OCI-LY7 (cell line): Measurements from ENCODE around the gene PRKG1. TPM values are rescaled to one million over a fixed set of nuclear protein-coding genes. Genes with fewer than 3 reads are reported as not detected.

Source experiments
- BruUV-seq: library from RNA; stranded (reverse); fragments of 400-500 nt; replicated peaks from 2 replicates; lab custom pipeline; 2021; lab: Mats Ljungman, UMichigan
- CTCF ChIA-PET: fragments of 300-600 bp; sonication (Branson Sonifier 250); formaldehyde crosslinking; loops from one replicate; lab custom pipeline; 2022; ENCODE audit warnings: antibody characterized with exemption; ENCODE audit not compliant: unreplicated experiment; lab: Charles Lee
- POLR2A ChIA-PET: fragments of 300-600 bp; sonication (Branson Sonifier 250); formaldehyde crosslinking; loops from one replicate; lab custom pipeline; 2022; ENCODE audit warnings: antibody characterized with exemption; lab: Charles Lee
- DNase-seq: peaks from one replicate; pipeline ENCODE4 v3.0.0-alpha.2; 2015; ENCODE audit warnings: low spot score
- H2AFZ ChIP-seq: fragments of 200-600 bp; sonication (generic), shearing (Covaris generic); 2 replicates; pipeline ENCODE4 v1.6.1; 2014; ENCODE audit warnings: mild to moderate bottlenecking, antibody characterized with exemption, low read length, moderate library complexity
- H3K27ac ChIP-seq: fragments of 200-600 bp; sonication (generic); 2 replicates; pipeline ENCODE4 v1.5.1; 2014; ENCODE audit warnings: mixed run types, low read depth, mild to moderate bottlenecking, moderate library complexity, low read length, inconsistent platforms; ENCODE audit not compliant: poor library complexity, severe bottlenecking
- H3K36me3 ChIP-seq: fragments of 200-600 bp; sonication (generic); 2 replicates; pipeline ENCODE4 v1.6.1; 2014; ENCODE audit warnings: mild to moderate bottlenecking, antibody characterized with exemption, low read length, moderate library complexity, mixed read lengths; ENCODE audit not compliant: insufficient read depth
- H3K4me1 ChIP-seq: fragments of 200-600 bp; sonication (generic); 2 replicates; pipeline ENCODE4 v1.5.1; 2014; ENCODE audit warnings: mild to moderate bottlenecking, low read length; ENCODE audit not compliant: insufficient read depth, poor library complexity, severe bottlenecking
- H3K4me2 ChIP-seq: fragments of 200-600 bp; sonication (generic); 2 replicates; pipeline ENCODE4 v1.6.1; 2014; ENCODE audit warnings: mild to moderate bottlenecking, low read length
- H3K4me3 ChIP-seq: fragments of 200-600 bp; sonication (generic); 2 replicates; pipeline ENCODE4 v1.5.1; 2014; ENCODE audit warnings: mild to moderate bottlenecking, low read depth, low read length; ENCODE audit not compliant: poor library complexity, severe bottlenecking
- H3K79me2 ChIP-seq: fragments of 200-600 bp; sonication (generic); 2 replicates; pipeline ENCODE4 v1.6.1; 2016; ENCODE audit warnings: low read depth, mild to moderate bottlenecking, low read length, moderate library complexity, mixed read lengths; ENCODE audit not compliant: insufficient read depth
- H3K9me2 ChIP-seq: fragments of 200-600 bp; sonication (generic); 2 replicates; pipeline ENCODE4 v1.6.1; 2016; ENCODE audit warnings: mild to moderate bottlenecking, low read length, mixed read lengths; ENCODE audit not compliant: insufficient read depth
- H3K9me3 ChIP-seq: fragments of 200-600 bp; sonication (generic); 2 replicates; pipeline ENCODE4 v1.6.1; 2014; ENCODE audit warnings: mild to moderate bottlenecking, mixed run types, low read length, mixed read lengths
- H4K20me1 ChIP-seq: fragments of 200-600 bp; sonication (generic); 2 replicates; pipeline ENCODE4 v1.6.1; 2014; ENCODE audit warnings: mild to moderate bottlenecking, antibody characterized with exemption, low read length, moderate library complexity, mixed read lengths; ENCODE audit not compliant: insufficient read depth
- CTCF ChIP-seq: fragments of 200-600 bp; sonication (generic); conservative IDR thresholded peaks from 2 replicates; pipeline ENCODE4 v1.5.1; 2014; ENCODE audit warnings: mild to moderate bottlenecking, antibody characterized with exemption, low read length, moderate library complexity, mixed read lengths
- EZH2phosphoT487 ChIP-seq: fragments of 200-600 bp; sonication (generic); IDR thresholded peaks from 2 replicates; pipeline ENCODE4 v1.6.1; 2018; ENCODE audit warnings: low read depth, borderline replicate concordance, mild to moderate bottlenecking, mixed run types, antibody characterized with exemption, low read length, moderate library complexity, mixed read lengths
- intact Hi-C: fragments of 100-400 bp; cut with micrococcal nuclease; formaldehyde crosslinking; loops from one replicate; pipeline ENCODE4 v1.10.0; 2022; ENCODE audit not compliant: unreplicated experiment
- total RNA-seq, 2 experiments: library from RNA; depleted of rRNA in 1 of 2; stranded (reverse); fragments of >200 nt in 1 of 2; shearing (Covaris generic) in 1 of 2; gene quantifications; 2 replicates each; pipeline ENCODE4 v1.2.3, GENCODE V29; 2014 to 2022

Gene PRKG1
- total RNA-seq, 2 experiments from 2014 or later: not detected

- Histone ChIP-seq H3K9me3 (no peaks in the 10 kb centered on the region), H3K4me2 (no peak overlapping the region), H2AFZ (no peak overlapping the region), H3K36me3 (no peaks in the 10 kb centered on the region), H3K4me3 (no peak overlapping the region), H3K9me2 (no peaks in the 10 kb centered on the region), H3K4me1 (no peaks in the 10 kb centered on the region), H3K27ac (no peak overlapping the region), H3K79me2 (no peaks in the 10 kb centered on the region), H4K20me1 (no peaks in the 10 kb centered on the region)
- ChIA-PET CTCF (no interaction called here), POLR2A (interaction anchor here (0.5 to 0.6 kb wide), 2 partner anchors 468 to 842 kb away, joined by 3 to 5 read pairs; no protein-coding TSS in a partner anchor)
- TF ChIP-seq CTCF (no peak), EZH2phosphoT487 (no peak)
- intact Hi-C loops: no loop called here
- BruUV-seq: no TSS peak
- DNase-seq: no peak
Measured at GRCh38 chr10:51427758-51428157, 353.5 kb downstream of the PRKG1 start.

- H3K9me3 ChIP-seq: no peaks in the 10 kb centered on the region
- H3K4me3 ChIP-seq: no peak overlapping the region
- H3K36me3 ChIP-seq: no peaks in the 10 kb centered on the region
- ChIA-PET CTCF (no interaction called here), POLR2A (no interaction called here)
- H3K27ac ChIP-seq: no peak overlapping the region
- no peaks in the 10 kb centered on the region for H3K9me2 ChIP-seq
- TF ChIP-seq CTCF (no peak), EZH2phosphoT487 (no peak)
- no TSS peak for BruUV-seq
- DNase-seq: no peak
- H3K4me2 ChIP-seq: no peak overlapping the region
- H4K20me1 ChIP-seq: no peaks in the 10 kb centered on the region
- H2AFZ ChIP-seq: no peak overlapping the region
- H3K4me1 ChIP-seq: no peaks in the 10 kb centered on the region
- H3K79me2 ChIP-seq: no peaks in the 10 kb centered on the region
- intact Hi-C loops: no loop called here
Measured at GRCh38 chr10:51430506-51430905, 356.2 kb downstream of the PRKG1 start.

DNA sequence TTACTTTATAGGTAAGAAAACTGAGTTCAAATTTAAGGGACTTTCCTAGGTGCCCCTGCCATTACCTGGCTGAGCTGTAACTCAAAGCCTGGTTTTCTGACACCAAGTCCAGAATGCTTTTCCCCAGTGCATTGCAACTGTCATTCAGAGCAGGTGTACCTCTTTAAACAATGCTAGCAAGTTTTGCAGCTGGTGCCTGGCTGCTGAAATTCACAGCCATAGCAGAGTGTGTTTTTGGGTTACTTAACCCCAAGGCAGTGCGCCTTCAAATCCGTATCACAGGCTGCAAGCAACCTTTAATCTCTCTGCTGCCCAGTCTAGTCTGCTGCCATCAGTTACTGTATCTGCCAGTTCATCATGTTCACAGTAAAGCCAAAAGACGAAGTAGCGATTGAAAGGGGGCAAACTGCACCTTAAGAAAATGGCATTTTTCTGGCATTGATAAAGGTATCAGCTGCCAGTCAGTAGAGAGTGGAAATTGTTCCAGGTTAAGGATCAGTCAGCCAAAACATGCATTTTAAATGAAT, 359.7 kb downstream of the PRKG1 start:
- no peaks in the 10 kb centered on the region for H3K9me2 ChIP-seq
- ChIA-PET POLR2A (no interaction called here), CTCF (no interaction called here)
- H3K36me3 ChIP-seq: no peaks in the 10 kb centered on the region
- H3K79me2 ChIP-seq: no peaks in the 10 kb centered on the region
- no peak overlapping the region for H3K4me3 ChIP-seq
- intact Hi-C loops: no loop called here
- TF ChIP-seq CTCF (no peak), EZH2phosphoT487 (no peak)
- no peak for DNase-seq
- H3K4me1 ChIP-seq: no peaks in the 10 kb centered on the region
- no peak overlapping the region for H3K4me2 ChIP-seq
- no peaks in the 10 kb centered on the region for H4K20me1 ChIP-seq
- no peak overlapping the region for H2AFZ ChIP-seq
- no TSS peak for BruUV-seq
- H3K27ac ChIP-seq: no peak overlapping the region
- H3K9me3 ChIP-seq: no peaks in the 10 kb centered on the region
